ENCODE results near the gene OR8H2.
"Not testable (repeated sequence)": the region's sequence is repeated elsewhere in the genome, so short reads cannot be mapped to it uniquely, and the experiment has no call there.

The OR8H2 gene

DNA sequence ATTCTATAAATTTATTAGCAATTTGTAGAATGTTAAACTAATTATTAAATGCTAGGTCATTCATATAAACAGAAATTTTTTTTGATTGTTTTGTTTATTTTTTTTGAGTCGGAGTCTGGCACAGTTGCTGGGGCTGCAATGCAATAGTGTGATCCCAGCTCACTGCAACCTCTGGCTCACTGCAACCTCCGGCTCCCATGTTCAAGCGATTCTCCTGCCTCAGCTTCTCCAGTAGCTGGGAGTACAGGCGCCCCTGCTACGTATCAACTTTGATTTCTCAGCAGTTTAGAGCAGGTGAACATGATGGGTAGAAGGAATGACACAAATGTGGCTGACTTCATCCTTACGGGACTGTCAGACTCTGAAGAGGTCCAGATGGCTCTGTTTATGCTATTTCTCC is 18.6 kb downstream of the OR8H2 start, which contains the start of gene OR8H3:
Gene OR8H3, plus strand, starts transcription at position 301 of the 400 bp plus-strand sequence. Its CDS starts 0 bp downstream, at position 301.
- 100% methylated on average over 3 of the region's 6 CpGs for WGBS (ENCODE audit: insufficient coverage)
- no peaks in the 10 kb centered on the region for H3K4me1 ChIP-seq (ENCODE audit: control extremely low read depth in 1 of 4, control insufficient read depth in 4 of 4, insufficient read depth in 4 of 4, low read length in 3 of 4)
- no peak for DNase-seq
- no peak within 1 kb of the TSS for H3K4me3 ChIP-seq (ENCODE audit: control insufficient read depth in 1 of 7, extremely low read depth in 1 of 7, insufficient read depth in 4 of 7, low read depth in 2 of 7, low read length in 6 of 7)
- H3K27me3 ChIP-seq (replicated peaks in 2 of 5; ENCODE audit: control insufficient read depth in 4 of 5, insufficient read depth in 5 of 5, low read length in 4 of 5), result no peaks in the 10 kb centered on the region
- ChIA-PET CTCF (no interaction called here), POLR2A (no interaction called here)
- no peaks in the 10 kb centered on the region for H3K9me3 ChIP-seq (ENCODE audit: control extremely low read depth in 1 of 5, control insufficient read depth in 4 of 5, insufficient read depth in 2 of 5, low read depth in 1 of 5, low read length in 4 of 5)
- no peaks in the 10 kb centered on the region for H3K36me3 ChIP-seq (ENCODE audit: control insufficient read depth in 4 of 4, insufficient read depth in 4 of 4, low read length in 3 of 4)
- no peak within 1 kb of the TSS for H3K27ac ChIP-seq (ENCODE audit: insufficient read depth in 1 of 2, low read depth in 1 of 2, low read length in 2 of 2, poor library complexity in 1 of 2, severe bottlenecking in 2 of 2)

DNA sequence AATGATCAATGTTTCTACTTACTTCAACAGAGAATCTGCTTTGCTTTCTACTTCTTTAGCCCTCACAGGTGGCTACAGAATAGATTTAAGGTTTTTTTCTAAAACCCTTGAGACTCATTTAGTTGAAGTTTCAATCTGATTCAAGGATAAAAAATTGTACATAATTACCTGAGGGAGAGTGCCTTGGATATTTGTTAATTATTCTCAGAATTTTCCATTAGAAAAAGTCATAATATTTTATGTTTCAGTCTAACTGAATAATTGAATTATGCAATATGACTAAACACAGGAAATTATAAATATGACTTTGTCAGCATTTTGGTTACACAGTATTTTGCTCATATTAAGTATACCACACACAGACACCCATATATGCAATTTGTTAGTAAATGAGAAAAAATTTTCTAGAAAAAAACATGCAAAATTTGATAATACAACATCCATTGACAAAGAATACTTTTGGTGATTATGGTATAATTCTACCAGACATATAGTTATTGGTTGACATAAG is 36.7 kb downstream of the OR8H2 start, which contains the start of gene OR8J3:
Gene OR8J3, minus strand, starts transcription at position 51 of the 511 bp plus-strand sequence. CDS start 2,483 bp downstream, outside the sequence.
- Histone ChIP-seq H3K27me3 (replicated peaks in 2 of 5; ENCODE audit: control insufficient read depth in 4 of 5, insufficient read depth in 5 of 5, low read length in 4 of 5) (no peaks in the 10 kb centered on the region), H3K36me3 (ENCODE audit: control insufficient read depth in 4 of 4, insufficient read depth in 4 of 4, low read length in 3 of 4) (no peaks in the 10 kb centered on the region), H3K27ac (ENCODE audit: insufficient read depth in 1 of 2, low read depth in 1 of 2, low read length in 2 of 2, poor library complexity in 1 of 2, severe bottlenecking in 2 of 2) (no peak within 1 kb of the TSS), H3K4me3 (ENCODE audit: control insufficient read depth in 1 of 7, extremely low read depth in 1 of 7, insufficient read depth in 4 of 7, low read depth in 2 of 7, low read length in 6 of 7) (no peak within 1 kb of the TSS), H3K9me3 (ENCODE audit: control extremely low read depth in 1 of 5, control insufficient read depth in 4 of 5, insufficient read depth in 2 of 5, low read depth in 1 of 5, low read length in 4 of 5) (no peaks in the 10 kb centered on the region), H3K4me1 (ENCODE audit: control extremely low read depth in 1 of 4, control insufficient read depth in 4 of 4, insufficient read depth in 4 of 4, low read length in 3 of 4) (no peaks in the 10 kb centered on the region)
- ChIA-PET POLR2A (no interaction called here), CTCF (no interaction called here)
- no peak for DNase-seq

DNA sequence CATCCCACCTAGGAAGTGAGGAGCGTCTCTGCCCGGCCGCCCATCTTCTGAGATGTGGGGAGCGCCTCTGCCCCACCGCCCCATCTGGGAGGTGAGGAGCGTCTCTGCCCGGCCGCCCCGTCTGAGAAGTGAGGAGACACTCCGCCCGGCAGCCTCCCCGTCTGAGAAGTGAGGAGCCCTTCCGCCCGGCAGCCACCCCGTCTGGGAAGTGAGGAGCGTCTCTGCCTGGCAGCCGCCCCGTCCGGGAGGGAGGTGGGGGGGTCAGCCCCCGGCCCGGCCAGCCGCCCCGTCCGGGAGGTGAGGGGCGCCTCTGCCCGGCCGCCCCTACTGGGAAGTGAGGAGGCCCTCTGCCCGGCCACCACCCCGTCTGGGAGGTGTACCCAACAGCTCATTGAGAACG is 40.2 kb downstream of the OR8H2 start:
- H3K36me3 ChIP-seq (ENCODE audit: control insufficient read depth in 4 of 4, insufficient read depth in 4 of 4, low read length in 3 of 4); H3K4me1 ChIP-seq (ENCODE audit: control extremely low read depth in 1 of 4, control insufficient read depth in 4 of 4, insufficient read depth in 4 of 4, low read length in 3 of 4); DNase-seq; H3K27ac ChIP-seq (ENCODE audit: insufficient read depth in 1 of 2, low read depth in 1 of 2, low read length in 2 of 2, poor library complexity in 1 of 2, severe bottlenecking in 2 of 2); H3K27me3 ChIP-seq (replicated peaks in 2 of 5; ENCODE audit: control insufficient read depth in 4 of 5, insufficient read depth in 5 of 5, low read length in 4 of 5); H3K9me3 ChIP-seq (ENCODE audit: control extremely low read depth in 1 of 5, control insufficient read depth in 4 of 5, insufficient read depth in 2 of 5, low read depth in 1 of 5, low read length in 4 of 5); CTCF ChIA-PET; H3K4me3 ChIP-seq (ENCODE audit: control insufficient read depth in 1 of 7, extremely low read depth in 1 of 7, insufficient read depth in 4 of 7, low read depth in 2 of 7, low read length in 6 of 7); POLR2A ChIA-PET: not testable (repeated sequence)
- WGBS (ENCODE audit: insufficient coverage), result no CpG with 5 or more reads among the region's 30 CpGs

DNA sequence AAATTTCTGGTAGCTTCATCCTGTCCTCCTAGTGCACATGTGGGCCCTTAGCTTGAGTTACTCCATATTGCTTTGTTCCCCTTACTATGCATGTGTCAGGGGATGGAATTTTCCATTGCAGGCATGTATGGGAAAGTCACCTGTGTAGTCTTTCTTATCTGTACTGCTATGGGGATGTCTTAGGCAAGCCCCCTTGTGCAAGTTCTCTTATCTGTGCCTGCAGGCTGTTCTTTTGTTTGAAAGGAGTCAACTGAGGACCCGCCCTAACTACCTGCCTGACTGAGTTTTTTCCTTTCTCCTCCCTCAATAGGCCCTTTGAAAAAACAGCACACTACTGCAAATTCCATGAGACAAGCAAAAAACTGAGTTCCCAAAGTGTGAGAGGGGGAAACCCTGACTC is 47.9 kb downstream of the OR8H2 start:
- Histone ChIP-seq H3K4me1 (ENCODE audit: control extremely low read depth in 1 of 4, control insufficient read depth in 4 of 4, insufficient read depth in 4 of 4, low read length in 3 of 4) (no peaks in the 10 kb centered on the region), H3K36me3 (ENCODE audit: control insufficient read depth in 4 of 4, insufficient read depth in 4 of 4, low read length in 3 of 4) (no peaks in the 10 kb centered on the region), H3K9me3 (ENCODE audit: control extremely low read depth in 1 of 5, control insufficient read depth in 4 of 5, insufficient read depth in 2 of 5, low read depth in 1 of 5, low read length in 4 of 5) (peaks cover 0 to 10% (median 3%) of the 10 kb centered on the region in 5 experiments), H3K27me3 (replicated peaks in 2 of 5; ENCODE audit: control insufficient read depth in 4 of 5, insufficient read depth in 5 of 5, low read length in 4 of 5) (no peaks in the 10 kb centered on the region), H3K27ac (ENCODE audit: insufficient read depth in 1 of 2, low read depth in 1 of 2, low read length in 2 of 2, poor library complexity in 1 of 2, severe bottlenecking in 2 of 2) (no peak overlapping the region), H3K4me3 (ENCODE audit: control insufficient read depth in 1 of 7, extremely low read depth in 1 of 7, insufficient read depth in 4 of 7, low read depth in 2 of 7, low read length in 6 of 7) (no peak overlapping the region)
- CTCF ChIA-PET, result no interaction called here
- POLR2A ChIA-PET, result no interaction called here
- WGBS (ENCODE audit: insufficient coverage), result no CpG with 5 or more reads among the region's 1 CpG
- DNase-seq, result no peak

DNA sequence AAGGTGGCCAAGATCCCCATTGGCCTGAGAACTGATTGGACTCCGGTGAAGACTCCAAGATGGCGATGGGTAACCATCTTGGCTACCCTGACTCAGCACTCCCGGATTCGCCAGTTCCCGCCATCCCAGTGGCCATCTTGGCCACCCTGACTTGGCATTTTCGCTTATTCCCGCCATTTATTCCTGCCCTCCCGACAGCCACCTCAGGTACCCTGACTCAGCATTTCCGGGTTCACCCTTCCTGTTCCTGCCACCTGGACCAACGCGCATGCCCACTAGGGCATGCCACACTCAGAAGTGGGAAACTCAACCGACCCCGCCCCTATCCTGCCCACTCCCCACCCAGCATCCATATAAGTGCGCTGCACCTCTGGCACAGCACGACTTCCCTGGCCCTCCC is 48.8 kb downstream of the OR8H2 start:
- DNase-seq, result no peak
- Histone ChIP-seq H3K9me3 (ENCODE audit: control extremely low read depth in 1 of 5, control insufficient read depth in 4 of 5, insufficient read depth in 2 of 5, low read depth in 1 of 5, low read length in 4 of 5) (peaks cover 0 to 10% (median 3%) of the 10 kb centered on the region in 5 experiments), H3K36me3 (ENCODE audit: control insufficient read depth in 4 of 4, insufficient read depth in 4 of 4, low read length in 3 of 4) (no peaks in the 10 kb centered on the region), H3K4me1 (ENCODE audit: control extremely low read depth in 1 of 4, control insufficient read depth in 4 of 4, insufficient read depth in 4 of 4, low read length in 3 of 4) (no peaks in the 10 kb centered on the region), H3K4me3 (ENCODE audit: control insufficient read depth in 1 of 7, extremely low read depth in 1 of 7, insufficient read depth in 4 of 7, low read depth in 2 of 7, low read length in 6 of 7) (no peak overlapping the region), H3K27ac (ENCODE audit: insufficient read depth in 1 of 2, low read depth in 1 of 2, low read length in 2 of 2, poor library complexity in 1 of 2, severe bottlenecking in 2 of 2) (no peak overlapping the region), H3K27me3 (replicated peaks in 2 of 5; ENCODE audit: control insufficient read depth in 4 of 5, insufficient read depth in 5 of 5, low read length in 4 of 5) (no peaks in the 10 kb centered on the region)
- ChIA-PET POLR2A (no interaction called here), CTCF (no interaction called here)
- whole genome bisulfite sequencing (ENCODE audit: insufficient coverage), result 96% methylated on average over 13 of the region's 15 CpGs

Data from common myeloid progenitor, CD34-positive (primary cell).